Mesenteric fat pad (tissue), 1 donor: ENCODE results near the gene PKD2. TPM values are rescaled to one million over a fixed set of nuclear protein-coding genes. Genes with fewer than 3 reads are reported as not detected.
"Not testable (repeated sequence)": the region's sequence is repeated elsewhere in the genome, so short reads cannot be mapped to it uniquely, and the experiment has no call there.

Source experiments
- DNase-seq: peaks from one replicate; pipeline ENCODE4 v3.0.0-alpha.2; 2020; ENCODE audit warnings: low spot score
- total RNA-seq: library from RNA; stranded (reverse); fragmentation: NEBNext Ultra II Directional; extraction: Animal tissue kit (Norgen Biotek cat#: 25700); gene quantifications from one replicate; pipeline ENCODE4 v1.2.1, GENCODE V29; 2021
- donor health status: DM: yes; HTN: yes; CAD: no.

Gene PKD2
- total RNA-seq, 1 donor from 2014 or later, result 54.3 TPM

GRCh38 chr4:87985887-87986200 lies 21.6 kb upstream of the PKD2 start:
- no peak for DNase-seq

GRCh38 chr4:87986508-87986907 lies 20.9 kb upstream of the PKD2 start:
- DNase-seq, result no peak

- no peak for DNase-seq
Observed at GRCh38 chr4:87989765-87990164, 17.7 kb upstream of the PKD2 start.

GRCh38 chr4:87995435-87995834 lies 12.0 kb upstream of the PKD2 start:
- no peak for DNase-seq

GRCh38 chr4:87999191-87999691 lies 8.2 kb upstream of the PKD2 start:
- DNase-seq, result not testable (repeated sequence)

- no peak for DNase-seq
Observed at GRCh38 chr4:88001871-88002270, 5.6 kb upstream of the PKD2 start.

GRCh38 chr4:88002786-88003185 lies 4.6 kb upstream of the PKD2 start:
- DNase-seq, result no peak

- DNase-seq, result no peak
Observed at GRCh38 chr4:88003261-88003660, 4.2 kb upstream of the PKD2 start.

GRCh38 chr4:88005076-88005475 lies 2.4 kb upstream of the PKD2 start:
- no peak for DNase-seq

- no peak for DNase-seq
Observed at GRCh38 chr4:88005946-88006345, 1.5 kb upstream of the PKD2 start.

GRCh38 chr4:88006956-88007303 lies 505 bp upstream of the PKD2 start:
- DNase-seq, result no peak

- DNase-seq, result no peak
Observed at GRCh38 chr4:88008122-88008742, 797 bp downstream of the PKD2 start.

GRCh38 chr4:88008743-88009171 lies 1.3 kb downstream of the PKD2 start:
- DNase-seq, result no peak

GRCh38 chr4:88009871-88010270 lies 2.4 kb downstream of the PKD2 start:
- DNase-seq, result no peak

GRCh38 chr4:88010966-88011365 lies 3.5 kb downstream of the PKD2 start:
- DNase-seq, result no peak

- no peak for DNase-seq
Observed at GRCh38 chr4:88012647-88013046, 5.2 kb downstream of the PKD2 start.

GRCh38 chr4:88014386-88014905 lies 7.0 kb downstream of the PKD2 start:
- no peak for DNase-seq

GRCh38 chr4:88015659-88016295 lies 8.3 kb downstream of the PKD2 start:
- DNase-seq, result no peak

GRCh38 chr4:88017516-88018297 lies 10.3 kb downstream of the PKD2 start:
- no peak for DNase-seq

GRCh38 chr4:88018466-88018865 lies 11.0 kb downstream of the PKD2 start:
- no peak for DNase-seq

GRCh38 chr4:88021824-88022223 lies 14.4 kb downstream of the PKD2 start:
- no peak for DNase-seq

- no peak for DNase-seq
Observed at GRCh38 chr4:88022289-88022688, 14.9 kb downstream of the PKD2 start.
